ENCODE data around the gene LRRC49.

- TF ChIP-seq CTCF (IDR thresholded peaks at IDR 0.05) (no peak), POLR2A (IDR thresholded peaks at IDR 0.05) (no peak)
Observed at GRCh38 chr15:71051539-71051938, 158.9 kb downstream of the LRRC49 start.

Measured in thyroid gland (tissue), 4 donors.